ENCODE results near the gene PTPN21.

Gene PTPN21
- 0 to 0.07 reads per million in 2 donors for total RNA-seq

DNA sequence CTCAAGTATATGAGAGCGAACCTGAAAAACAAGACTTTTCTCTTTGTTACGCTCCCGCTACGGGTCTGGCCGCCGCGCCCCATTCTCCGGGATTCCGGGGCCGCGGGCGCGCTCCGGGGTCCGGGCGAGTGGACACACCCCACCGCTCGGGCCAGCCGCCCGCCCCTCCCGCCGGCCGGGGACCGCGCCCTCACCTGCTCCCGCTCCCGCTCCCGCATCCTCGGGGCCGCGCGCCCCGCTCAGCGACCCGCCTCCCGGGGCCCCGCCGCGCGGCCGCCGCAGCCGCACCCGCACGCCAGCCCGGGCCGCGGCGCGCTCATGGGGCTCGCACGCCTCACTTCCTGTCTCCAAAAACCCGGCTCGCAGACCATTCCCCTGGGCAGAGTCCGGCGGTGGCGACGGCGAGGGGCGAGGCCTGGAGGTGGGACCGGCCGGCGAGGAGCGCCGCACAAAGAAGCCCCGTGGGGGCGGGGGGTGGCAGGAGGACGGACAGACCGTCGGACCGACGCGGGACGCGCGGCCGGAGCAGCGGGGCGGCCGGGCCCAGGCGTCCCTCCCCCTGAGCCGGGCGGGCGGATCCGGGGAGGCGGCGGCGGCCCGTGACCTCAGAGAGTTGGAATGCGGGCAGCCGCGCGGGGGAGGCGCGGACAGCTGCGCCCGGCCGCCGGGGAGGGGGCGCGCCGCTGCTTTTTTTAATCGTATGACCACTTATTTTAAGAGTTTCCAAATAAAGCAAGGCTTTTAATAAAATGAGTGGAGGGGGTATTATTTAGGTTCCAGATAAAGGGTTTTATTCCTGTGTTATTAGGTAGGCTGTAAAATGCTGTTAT lies at the start of gene PTPN21:
Gene PTPN21 (minus strand): TSS at position 551 of the 830 bp plus-strand sequence. CDS start 4,590 bp downstream, outside the sequence.
- peak in 1 of 5 experiments; percentile 26 for DNase-seq

DNA sequence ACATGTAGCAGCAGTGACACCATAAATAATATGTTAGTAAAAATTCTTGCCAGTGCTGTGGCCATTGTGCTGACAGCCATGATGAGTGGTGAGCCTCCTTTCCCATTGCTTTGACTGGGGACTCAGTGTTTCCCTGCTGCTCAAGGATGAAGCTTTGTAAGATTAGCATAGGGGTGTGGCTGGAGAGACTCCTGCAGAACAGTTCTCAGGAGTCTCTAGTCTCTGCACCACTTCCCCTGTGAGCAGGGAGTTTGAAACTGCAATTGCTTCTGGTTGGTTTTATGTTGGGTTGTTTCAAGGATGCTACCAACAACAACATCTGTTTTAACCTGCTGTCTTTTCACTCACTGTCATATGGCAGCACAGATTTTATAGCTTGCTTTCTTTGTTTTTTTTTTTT lies 49.4 kb upstream of the PTPN21 start:
- DNase-seq, result peak in 1 of 5 experiments; percentile 35

DNA sequence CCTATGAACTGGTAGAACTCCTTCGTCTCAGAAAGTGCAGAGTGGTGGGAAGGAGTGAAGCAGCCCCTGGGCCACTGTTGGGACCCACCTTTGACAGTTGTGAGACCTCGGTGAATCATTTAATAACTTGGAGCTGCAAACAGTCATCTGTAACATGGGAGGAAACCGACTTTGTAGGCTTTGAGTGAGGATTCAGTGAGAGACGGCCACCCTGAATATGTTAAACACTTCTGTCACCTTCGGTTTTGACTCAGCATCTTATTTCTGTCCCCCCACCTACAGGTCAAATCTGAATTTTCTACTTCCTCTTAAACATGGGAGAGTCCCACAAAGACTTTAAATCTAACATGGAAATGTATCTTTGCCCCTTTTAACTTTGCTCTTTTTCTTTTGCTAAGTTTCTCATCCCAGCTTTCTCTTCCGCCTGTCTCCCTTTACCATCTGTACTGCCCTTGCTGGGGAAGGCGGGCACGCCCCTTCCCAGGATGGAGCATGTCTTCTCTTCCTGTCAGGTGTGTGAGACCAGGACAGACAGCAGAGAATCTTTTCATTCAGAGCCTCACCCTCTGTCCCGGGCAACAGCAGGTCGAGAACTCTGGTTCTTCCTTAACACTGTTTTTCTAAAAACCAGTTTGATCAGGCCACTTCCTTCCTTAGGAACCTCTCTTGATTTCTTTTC lies 45.1 kb upstream of the PTPN21 start:
- DNase-seq, result peak in 1 of 5 experiments; percentile 88

DNA sequence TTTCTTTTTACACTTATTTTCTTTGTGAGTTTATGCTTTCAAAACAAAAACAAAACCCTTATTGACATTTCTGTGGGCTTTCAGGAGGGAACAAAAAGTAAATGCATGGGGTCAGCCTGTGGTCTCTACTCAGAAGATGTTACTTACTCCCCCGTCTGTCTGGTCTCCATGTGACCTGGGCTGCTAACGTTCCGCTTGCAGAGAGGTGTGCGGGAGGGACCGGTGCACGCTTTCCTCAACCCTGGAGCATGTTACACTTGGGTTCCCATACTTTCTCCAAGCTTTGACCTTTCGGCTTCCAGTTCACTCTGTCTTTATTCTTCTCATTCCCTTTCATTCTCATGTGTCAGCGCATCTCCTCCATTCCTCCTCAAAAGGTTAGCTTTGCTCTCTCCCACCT lies 44.5 kb upstream of the PTPN21 start:
- no peak for DNase-seq

DNA sequence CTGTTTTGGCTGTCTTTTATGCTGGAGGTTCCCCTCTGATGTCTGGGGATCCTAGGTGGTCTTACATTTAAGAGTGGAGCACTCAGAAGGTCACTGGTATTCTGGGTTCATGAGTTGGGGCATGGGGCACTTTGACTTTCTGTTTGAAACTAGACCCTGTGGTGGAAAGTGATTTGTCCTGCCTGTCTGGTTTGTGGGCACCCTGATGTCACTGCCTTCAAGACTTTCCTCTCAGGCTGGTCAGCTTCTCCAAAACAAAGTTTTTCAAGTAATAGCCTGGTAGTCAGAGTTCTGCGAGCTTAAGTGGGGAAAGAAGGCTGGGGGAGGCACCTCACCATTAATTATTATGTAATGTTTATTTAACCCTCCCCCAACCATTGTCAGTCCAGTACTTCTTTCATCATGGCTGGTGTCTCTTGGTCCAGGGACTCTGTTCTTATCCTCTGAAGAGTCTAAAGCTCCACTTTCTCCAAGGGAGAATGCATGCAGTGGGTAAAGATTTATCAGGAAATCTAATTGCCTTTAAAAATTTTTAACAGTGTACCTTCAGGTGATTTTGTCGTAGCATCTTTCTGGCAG lies 43.4 kb upstream of the PTPN21 start:
- no peak for DNase-seq

DNA sequence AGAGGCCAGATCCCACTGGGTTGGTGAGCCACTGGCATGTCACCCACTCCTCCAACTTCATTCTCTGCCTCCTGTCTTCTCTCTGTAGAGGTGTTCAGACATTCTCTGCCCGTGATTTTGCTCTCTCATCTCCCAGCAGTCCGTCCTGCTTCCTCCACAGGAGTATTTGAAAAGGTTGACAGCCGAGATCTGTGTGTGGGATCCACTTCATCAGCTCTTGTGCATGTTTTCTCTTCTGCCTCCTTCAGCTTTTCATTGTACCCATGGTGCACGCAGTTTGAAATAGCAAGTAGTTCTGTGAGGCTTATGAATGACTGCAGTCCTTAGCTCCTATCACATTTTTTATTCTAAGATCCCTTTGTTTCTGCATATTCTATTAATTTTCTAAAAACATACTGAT lies 42.8 kb upstream of the PTPN21 start:
- DNase-seq, result no peak

DNA sequence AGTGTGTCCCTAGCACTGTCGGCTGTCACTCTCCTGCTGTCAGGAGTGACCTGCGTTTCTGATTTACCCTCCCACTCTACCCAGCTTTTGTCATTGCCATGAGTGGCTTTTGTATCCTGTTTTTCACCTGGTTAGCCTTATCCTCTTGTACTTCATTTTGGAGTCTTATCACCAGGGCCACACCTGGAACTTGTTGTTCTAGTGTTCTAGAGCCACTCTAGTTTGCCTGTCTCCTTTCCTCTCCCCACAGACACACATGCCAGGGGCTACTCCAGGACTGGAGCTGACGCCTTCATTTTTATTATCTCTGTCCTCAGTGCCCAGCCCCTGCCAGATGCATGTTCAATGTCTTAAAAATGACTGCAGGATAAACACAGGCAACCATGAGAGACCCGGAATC lies 42.2 kb upstream of the PTPN21 start:
- no peak for DNase-seq

DNA sequence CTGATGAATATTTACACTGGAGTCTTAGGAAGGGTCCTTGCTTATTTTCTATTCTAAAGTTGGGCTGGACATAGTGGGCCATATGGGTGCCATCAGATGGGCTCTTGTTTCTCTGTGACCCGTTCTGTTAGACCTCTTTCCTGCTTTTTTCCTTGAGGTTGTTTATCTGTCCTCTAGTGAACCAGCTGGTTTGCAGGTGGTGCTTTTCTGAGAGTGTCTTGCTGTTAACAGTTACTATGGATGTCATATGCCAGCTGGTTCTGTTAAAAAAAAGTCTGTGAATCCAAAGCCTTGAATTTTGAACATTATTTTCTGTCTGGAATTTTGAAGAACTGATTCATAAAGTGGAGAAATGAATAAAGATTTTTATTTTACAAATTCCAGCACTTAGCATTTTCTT lies 37.2 kb upstream of the PTPN21 start:
- DNase-seq, result no peak

DNA sequence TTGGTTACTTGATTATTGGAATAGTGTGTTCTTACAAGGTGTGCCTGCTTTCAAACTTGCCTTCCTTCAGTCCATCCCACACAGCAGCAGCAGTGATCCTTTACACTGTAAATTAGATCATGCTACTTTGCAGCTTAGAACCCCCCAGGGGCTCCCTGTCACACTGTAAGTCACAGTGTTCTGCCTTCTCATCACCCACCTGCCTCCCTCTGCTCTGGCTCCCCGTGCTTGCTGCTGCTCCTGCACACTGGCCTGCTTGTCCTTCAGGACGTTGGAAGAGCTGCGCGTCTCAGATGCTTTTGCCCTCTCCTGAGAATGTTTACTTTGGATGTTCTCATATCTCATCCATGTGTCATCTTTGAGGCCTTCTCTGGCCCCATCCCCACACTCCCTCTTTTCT lies 35.4 kb upstream of the PTPN21 start:
- DNase-seq, result no peak

DNA sequence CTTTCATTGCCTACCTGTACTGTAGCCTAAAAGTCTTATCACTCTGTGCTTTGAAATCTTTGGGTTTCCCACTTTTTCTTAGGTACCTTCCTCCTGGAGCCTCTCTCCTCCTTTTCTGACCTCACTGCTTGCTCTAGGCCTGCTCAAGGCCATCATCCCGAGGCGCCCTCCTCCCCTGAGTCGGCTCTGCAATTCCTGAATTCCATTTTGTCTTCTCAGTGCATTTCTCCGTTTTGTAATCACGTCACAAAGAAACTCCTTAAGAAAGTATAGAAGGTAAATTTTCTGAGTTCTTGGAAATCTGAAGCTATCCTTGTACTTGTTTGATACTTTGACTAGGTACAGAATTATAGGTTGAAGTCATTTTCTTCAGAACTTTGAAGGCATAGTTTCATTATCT lies 33.3 kb upstream of the PTPN21 start:
- DNase-seq, result no peak

DNA sequence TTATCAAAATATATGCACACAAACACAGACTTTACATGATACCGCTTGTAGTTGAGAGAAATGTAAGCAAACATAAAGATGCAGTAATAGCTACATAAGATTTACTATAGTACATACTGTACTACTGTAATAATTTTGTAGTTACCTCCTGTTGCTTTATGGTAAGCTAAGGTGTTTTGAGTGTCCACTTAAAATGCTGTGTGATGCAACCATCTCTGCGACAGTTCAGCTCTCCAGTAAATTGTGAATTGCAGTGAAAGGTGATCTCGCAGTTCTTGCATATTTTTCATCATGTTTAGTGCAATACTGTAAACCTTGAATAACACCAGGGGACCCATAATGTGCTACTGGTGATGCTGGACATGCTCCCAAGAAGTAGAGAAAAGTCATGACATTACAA lies 29.6 kb upstream of the PTPN21 start:
- DNase-seq, result no peak

DNA sequence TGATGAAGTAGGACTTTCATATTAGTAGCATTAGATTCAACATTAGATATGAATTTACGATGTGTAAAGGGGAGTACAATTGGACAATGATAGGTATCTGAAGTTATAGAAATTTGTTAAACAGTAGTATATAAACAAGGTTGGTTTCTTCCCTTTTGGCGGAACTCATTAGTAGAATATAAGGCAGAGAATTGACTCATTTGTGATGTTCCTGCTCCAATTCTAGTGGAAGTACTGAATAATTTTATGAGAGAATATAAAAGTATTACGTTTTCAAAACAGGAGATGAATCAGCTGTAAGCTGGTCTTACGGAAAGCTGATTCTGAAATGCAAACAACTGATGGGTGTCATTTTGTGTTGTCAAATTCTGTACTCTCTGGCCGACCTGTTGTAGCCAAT lies 21.4 kb upstream of the PTPN21 start:
- no peak for DNase-seq

DNA sequence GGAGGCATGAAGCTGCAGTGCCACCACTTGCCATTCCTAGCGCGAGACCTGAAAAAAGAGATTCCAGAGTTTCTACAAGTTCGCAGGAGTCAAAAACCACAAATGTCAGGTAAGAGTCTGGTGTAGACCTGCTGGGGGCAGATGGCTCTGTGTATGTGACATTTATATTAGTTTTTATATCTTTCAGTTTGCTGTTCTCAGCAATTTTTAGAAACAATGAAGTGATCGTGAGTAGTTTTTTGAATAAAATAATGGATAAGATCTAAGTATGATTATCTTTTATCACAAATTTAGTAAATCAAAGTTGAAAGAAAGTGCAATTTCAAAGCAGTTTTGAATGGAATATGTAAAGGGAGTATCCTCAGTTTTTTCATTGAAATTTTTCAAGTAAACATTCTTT lies 17.3 kb upstream of the PTPN21 start:
- DNase-seq, result no peak

DNA sequence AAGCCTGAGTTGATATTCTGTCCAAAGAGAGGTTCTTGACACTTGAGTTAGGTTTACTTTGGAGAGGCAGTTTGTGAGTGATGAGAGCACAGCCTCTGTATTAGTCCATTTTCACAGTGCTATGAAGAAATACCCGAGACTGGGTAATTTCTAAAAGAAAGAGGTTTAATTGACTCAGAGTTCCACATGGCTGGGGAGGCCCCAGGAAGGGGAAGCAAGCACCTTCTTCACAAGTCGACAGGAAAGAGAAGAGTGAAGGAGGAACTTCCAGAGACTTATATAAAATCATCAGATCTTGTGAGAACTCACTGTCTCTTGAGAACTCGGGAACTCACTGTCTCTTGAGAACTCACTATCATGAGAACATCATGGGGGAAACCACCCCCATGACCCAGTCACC lies 13.4 kb upstream of the PTPN21 start:
- DNase-seq, result no peak

DNA sequence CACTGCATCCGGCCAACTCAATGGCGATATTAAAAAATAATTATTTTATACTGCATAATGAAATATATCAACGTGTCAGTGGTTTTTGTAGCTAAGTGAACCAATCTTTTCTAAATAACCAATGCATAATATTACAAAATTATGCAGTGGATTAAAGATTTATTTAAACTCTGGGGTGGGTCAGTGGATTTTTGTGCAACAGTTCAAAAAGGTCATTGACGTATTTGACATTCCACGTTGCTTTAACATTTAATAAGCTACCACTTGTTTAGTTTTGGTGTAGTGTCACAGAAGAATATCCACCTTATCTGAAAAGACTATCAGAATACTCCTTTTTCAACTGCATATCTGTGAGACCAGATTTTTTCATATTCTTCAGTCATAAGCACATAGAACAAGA lies 10.6 kb upstream of the PTPN21 start:
- no peak for DNase-seq

DNA sequence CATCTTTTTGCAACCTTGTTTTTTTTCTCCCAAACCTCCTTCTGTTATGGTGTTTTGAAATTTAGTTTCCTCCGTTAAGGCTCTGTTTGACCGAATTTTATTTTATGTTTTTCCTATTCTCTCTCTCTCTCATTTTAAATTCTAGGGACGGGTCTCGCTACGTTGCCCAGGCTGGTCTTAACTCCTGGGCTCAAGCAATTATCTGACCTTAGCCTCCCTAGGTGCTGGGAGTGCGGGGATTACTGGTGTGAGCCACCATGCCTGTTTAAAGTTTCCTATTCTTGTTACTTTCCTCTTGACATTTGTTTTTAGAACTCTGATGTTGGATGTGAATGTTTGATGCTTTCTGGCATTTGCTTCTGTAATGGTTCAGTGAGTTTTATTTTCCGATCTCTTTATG lies 9.0 kb upstream of the PTPN21 start:
- DNase-seq, result no peak

DNA sequence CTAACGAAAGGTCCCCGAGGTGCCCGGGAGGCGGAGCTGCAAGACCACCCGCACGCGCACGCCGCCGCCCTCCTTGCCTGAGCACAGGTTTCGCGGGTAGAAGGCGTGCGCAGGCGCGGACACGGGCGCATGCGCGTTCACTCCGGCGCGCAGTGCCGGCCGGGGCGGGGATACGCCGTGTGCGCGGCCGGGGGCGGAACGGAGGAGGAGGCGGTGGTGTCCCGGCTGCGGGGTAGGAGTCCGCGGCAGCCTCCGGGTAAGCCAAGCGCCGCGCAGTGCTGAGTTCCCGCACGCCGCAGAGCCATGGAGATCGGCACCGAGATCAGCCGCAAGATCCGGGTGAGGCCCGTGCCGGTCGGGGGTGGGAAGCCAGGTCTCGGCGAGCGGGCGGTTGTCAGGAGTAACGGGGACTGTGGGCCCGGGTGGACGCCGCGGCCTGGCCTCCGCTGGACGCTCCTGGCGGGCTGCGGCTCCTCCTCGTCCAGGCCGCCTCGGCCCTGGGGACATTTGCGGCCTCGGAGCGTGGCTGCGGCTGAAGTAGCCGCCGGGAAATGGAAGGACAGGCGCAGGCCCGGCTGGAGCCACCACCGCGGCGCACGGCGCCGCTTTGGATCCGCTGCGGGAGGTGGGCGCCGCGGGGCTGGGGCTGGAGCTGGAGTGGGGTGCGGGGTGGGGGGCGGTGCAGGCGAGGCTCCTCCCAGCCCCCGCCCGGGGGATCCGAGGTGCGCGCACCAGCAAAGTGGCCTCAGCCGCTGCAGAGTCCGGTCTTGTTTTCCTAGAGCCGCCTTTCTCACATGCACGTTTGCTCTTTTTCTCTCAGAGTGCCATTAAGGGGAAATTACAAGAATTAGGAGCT lies 8.3 kb upstream of the PTPN21 start, which contains the start of gene ZC3H14:
Gene ZC3H14 (plus strand): TSS at position 207 of the 856 bp plus-strand sequence. CDS start 97 bp downstream, at position 304.
- peak; percentile 73 to 92 (median 81) for DNase-seq

DNA sequence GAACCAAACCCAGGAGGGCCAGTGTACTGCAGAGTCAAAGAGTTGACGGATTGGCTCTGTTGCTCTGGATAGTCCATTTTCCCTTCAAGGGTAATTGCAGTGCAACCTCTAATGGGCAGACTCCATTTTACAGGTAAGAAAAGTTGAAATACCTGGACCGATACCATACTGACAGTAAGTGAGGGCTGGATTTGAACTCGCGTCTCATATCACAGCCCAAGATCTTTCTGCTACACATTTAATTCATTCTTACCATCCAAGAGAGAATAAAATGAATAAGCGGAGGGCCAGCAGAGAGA lies 7.7 kb upstream of the PTPN21 start:
- no peak for DNase-seq

DNA sequence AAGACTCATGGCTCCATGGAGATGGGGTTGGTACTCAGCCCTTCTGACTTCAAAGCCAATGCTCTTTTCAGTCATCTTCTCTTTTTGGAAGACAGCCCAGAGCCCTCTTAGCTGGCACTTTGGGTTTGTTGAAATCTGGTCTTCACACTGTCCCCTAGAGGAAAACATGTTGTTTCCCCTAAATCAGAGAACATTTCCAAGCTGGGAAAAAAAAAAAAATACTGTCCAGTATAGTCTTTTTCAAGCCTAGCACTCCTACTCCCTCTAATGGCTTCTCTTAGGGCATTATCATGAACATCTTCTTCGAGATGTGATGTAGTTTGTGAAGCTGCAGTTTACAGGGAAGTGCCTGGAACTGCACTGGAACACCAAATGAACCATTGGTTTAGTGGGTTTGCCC lies 5.0 kb upstream of the PTPN21 start:
- no peak for DNase-seq

DNA sequence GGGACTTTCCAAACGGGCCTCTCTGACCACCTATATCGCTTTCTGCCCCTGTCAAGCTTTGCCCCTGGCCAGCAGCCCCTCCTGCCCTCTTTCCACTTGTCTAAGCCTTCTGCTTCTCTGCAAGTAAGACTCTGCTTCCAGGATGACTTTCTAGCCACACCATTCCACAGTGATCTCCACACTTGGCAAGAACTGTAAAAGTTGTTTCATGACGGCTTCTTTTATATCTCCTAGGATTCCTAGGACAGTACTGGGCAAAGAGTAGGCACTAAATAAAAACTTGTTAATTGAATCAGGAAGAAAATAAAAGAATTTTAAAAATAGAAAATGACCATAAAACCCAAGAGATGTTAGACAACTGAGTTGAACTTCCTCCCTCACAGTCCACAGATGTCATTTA lies 1.8 kb upstream of the PTPN21 start:
- no peak for DNase-seq

DNA sequence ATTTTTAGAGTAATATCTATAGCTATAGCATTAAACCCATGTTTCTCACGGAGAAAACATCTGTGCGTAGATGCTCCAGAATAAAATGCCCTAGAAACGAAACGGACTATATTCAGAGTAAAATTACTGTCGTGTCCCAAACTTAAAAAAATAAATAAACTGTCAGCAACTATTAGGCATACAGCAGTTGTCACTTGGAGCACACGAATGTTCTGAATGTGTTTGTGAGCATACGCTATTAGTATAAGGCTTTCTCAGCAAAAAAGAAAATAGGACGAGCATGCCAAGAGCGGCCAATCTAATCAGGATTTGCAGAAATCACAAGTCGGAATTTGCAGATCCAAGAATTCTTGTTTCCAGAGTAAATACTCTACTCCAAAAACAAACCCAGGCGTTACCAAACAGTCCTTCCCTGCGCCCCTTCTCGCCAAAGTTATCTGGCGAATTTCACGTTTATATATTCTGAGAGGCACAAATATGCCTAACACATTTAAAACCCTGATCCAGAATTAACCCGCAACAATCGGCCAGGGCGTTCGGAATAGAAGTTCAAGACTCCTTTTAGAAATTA lies 836 bp downstream of the PTPN21 start:
- DNase-seq, result no peak

DNA sequence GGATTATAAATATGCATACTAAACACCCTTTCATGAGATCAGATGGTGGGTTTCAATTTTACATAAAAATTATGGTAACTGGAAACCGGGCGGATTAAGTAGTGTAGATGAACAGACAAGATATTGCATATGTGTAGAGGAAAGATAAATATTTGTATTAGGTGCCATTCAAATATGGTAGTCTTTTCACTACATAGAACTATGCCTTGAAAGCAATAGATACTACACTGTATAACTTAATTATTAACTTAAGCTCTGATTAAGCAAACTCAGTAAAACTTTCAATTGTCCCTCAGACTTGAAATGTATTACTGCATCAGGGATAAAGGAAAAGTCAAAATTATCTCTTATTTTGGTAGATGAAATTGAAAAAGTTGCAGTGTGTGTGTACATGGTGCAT lies 1.9 kb downstream of the PTPN21 start:
- no peak for DNase-seq

DNA sequence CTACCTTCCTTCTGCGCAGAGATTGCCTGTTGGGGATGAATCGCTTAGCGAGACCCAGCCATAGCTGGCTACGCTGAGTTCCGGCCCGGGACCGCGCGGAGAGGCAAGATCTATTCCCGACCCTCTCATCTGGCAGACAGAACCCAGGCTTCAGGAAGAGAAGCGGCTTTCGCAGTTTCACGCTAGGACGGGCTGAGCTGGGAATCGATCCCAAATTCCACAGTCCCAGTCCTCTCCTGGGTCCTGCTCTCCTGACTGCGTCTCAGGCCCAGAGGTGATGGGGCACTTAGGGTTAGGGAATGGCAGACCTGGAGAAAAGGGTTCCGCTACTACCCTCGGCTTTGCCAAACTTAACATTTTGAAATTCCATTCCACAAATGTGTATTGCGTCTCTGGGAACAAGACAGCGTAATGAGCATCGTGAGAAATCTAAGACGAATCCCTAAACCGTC lies 2.8 kb downstream of the PTPN21 start:
- no peak for DNase-seq
